Ovary (tissue), 3 donors: Measurements from ENCODE around the gene PRAC1.

Experiments
- CTCF ChIP-seq, 3 donors: fragments of 450-650 bp in 2 of 3; fragments of 200-600 bp in 1 of 3; IDR thresholded peaks; one replicate each; pipeline versions ENCODE4 v1.5.1 to v1.8.0; 2016 to 2022; ENCODE audit warnings: antibody characterized with exemption in 3 of 3, mild to moderate bottlenecking in 1 of 3
- POLR2A ChIP-seq: fragments of 450-650 bp; IDR thresholded peaks from one replicate; pipeline ENCODE4 v1.6.1; 2017; ENCODE audit warnings: antibody characterized with exemption, mild to moderate bottlenecking, moderate library complexity
- donor health status: DM: no; HTN: no; CAD: no.

GRCh38 chr17:48732688-48733629 is 10.6 kb upstream of the PRAC1 start:
- no peak for TF ChIP-seq CTCF (IDR thresholded peaks at IDR 0.05)
- TF ChIP-seq POLR2A, result no peak
